Measurements from ENCODE around the gene HMGB1.

- TF ChIP-seq SIN3A (IDR thresholded peaks at IDR 0.05; ENCODE audit: borderline replicate concordance, insufficient read depth, low read length), result no peak
- TF ChIP-seq TAF1 (IDR thresholded peaks at IDR 0.05; ENCODE audit: borderline replicate concordance, insufficient read depth, low read length), result no peak
- TF ChIP-seq POLR2AphosphoS5 (IDR thresholded peaks at IDR 0.05; ENCODE audit: low read depth, low read length), result no peak
- TF ChIP-seq FOXP2 (optimal IDR thresholded peaks at IDR 0.05; ENCODE audit: borderline replicate concordance, extremely low read depth, extremely low read length, insufficient read depth), result no peak
- no peak for TF ChIP-seq REST (IDR thresholded peaks at IDR 0.05; ENCODE audit: insufficient read depth in 1 of 2, low read depth in 2 of 2, low read length in 2 of 2)
Measured at GRCh38 chr13:30481241-30481760, 15.6 kb upstream of the HMGB1 start.

Data from PFSK-1 (cell line).